ENCODE measurements around the gene CORO1A.
"Not testable (repeated sequence)": the region's sequence is repeated elsewhere in the genome, so short reads cannot be mapped to it uniquely, and the experiment has no call there.

Gene CORO1A

GRCh38 chr16:30166202-30166902 lies 17.1 kb upstream of the CORO1A start:
- DNase-seq (ENCODE audit: low read depth, low spot score), result peak; percentile 73

GRCh38 chr16:30168746-30169145 lies 14.7 kb upstream of the CORO1A start:
- H3K4me3 ChIP-seq (ENCODE audit: low read length); DNase-seq (ENCODE audit: low read depth, low spot score): not testable (repeated sequence)

More at GRCh38 chr16:30166202-30166902, 17.1 kb upstream of the CORO1A start:
- H3K4me3 ChIP-seq (ENCODE audit: low read length), result no peak overlapping the region

GRCh38 chr16:30169416-30169815 lies 14.0 kb upstream of the CORO1A start:
- H3K4me3 ChIP-seq (ENCODE audit: low read length); DNase-seq (ENCODE audit: low read depth, low spot score): not testable (repeated sequence)

- not testable (repeated sequence) for H3K4me3 ChIP-seq (ENCODE audit: low read length); DNase-seq (ENCODE audit: low read depth, low spot score)
Observed at GRCh38 chr16:30170145-30170544, 13.3 kb upstream of the CORO1A start.

- DNase-seq (ENCODE audit: low read depth, low spot score), result no peak
- H3K4me3 ChIP-seq (ENCODE audit: low read length), result no peak overlapping the region
Observed at GRCh38 chr16:30173054-30173453, 10.3 kb upstream of the CORO1A start.

- DNase-seq (ENCODE audit: low read depth, low spot score); H3K4me3 ChIP-seq (ENCODE audit: low read length): not testable (repeated sequence)
Observed at GRCh38 chr16:30176876-30177275, 6.5 kb upstream of the CORO1A start.

GRCh38 chr16:30179195-30179594 lies 4.2 kb upstream of the CORO1A start:
- no peak overlapping the region for H3K4me3 ChIP-seq (ENCODE audit: low read length)

GRCh38 chr16:30179931-30180330 lies 3.5 kb upstream of the CORO1A start:
- DNase-seq (ENCODE audit: low read depth, low spot score), result no peak
- no peak overlapping the region for H3K4me3 ChIP-seq (ENCODE audit: low read length)

More at GRCh38 chr16:30179195-30179594, 4.2 kb upstream of the CORO1A start:
- no peak for DNase-seq (ENCODE audit: low read depth, low spot score)

- no peak overlapping the region for H3K4me3 ChIP-seq (ENCODE audit: low read length)
- no peak for DNase-seq (ENCODE audit: low read depth, low spot score)
Observed at GRCh38 chr16:30180741-30181140, 2.7 kb upstream of the CORO1A start.

- peak overlapping the region; percentile 99 for H3K4me3 ChIP-seq (ENCODE audit: low read length)
- peak; percentile 63 for DNase-seq (ENCODE audit: low read depth, low spot score)
Observed at GRCh38 chr16:30184096-30184890, 891 bp downstream of the CORO1A start.

GRCh38 chr16:30184891-30185682 lies 1.7 kb downstream of the CORO1A start:
- peak overlapping the region; percentile 99 for H3K4me3 ChIP-seq (ENCODE audit: low read length)
- no peak for DNase-seq (ENCODE audit: low read depth, low spot score)

GRCh38 chr16:30185683-30186421 lies 2.5 kb downstream of the CORO1A start:
- peak; percentile 96 for DNase-seq (ENCODE audit: low read depth, low spot score)
- H3K4me3 ChIP-seq (ENCODE audit: low read length), result peak overlapping the region; percentile 99

- peak overlapping the region; percentile 99 for H3K4me3 ChIP-seq (ENCODE audit: low read length)
- DNase-seq (ENCODE audit: low read depth, low spot score), result no peak
Observed at GRCh38 chr16:30186444-30186781, 3.0 kb downstream of the CORO1A start.

- DNase-seq (ENCODE audit: low read depth, low spot score), result peak; percentile 66
- H3K4me3 ChIP-seq (ENCODE audit: low read length), result peak overlapping the region; percentile 99
Observed at GRCh38 chr16:30186782-30187555, 3.6 kb downstream of the CORO1A start.

- no peak for DNase-seq (ENCODE audit: low read depth, low spot score)
- peak overlapping the region; percentile 99 for H3K4me3 ChIP-seq (ENCODE audit: low read length)
Observed at GRCh38 chr16:30187556-30187865, 4.1 kb downstream of the CORO1A start.

- DNase-seq (ENCODE audit: low read depth, low spot score), result no peak
- no peak overlapping the region for H3K4me3 ChIP-seq (ENCODE audit: low read length)
Observed at GRCh38 chr16:30187971-30188561, 4.7 kb downstream of the CORO1A start.

GRCh38 chr16:30191158-30191557 lies 7.8 kb downstream of the CORO1A start:
- not testable (repeated sequence) for H3K4me3 ChIP-seq (ENCODE audit: low read length); DNase-seq (ENCODE audit: low read depth, low spot score)

- not testable (repeated sequence) for DNase-seq (ENCODE audit: low read depth, low spot score); H3K4me3 ChIP-seq (ENCODE audit: low read length)
Observed at GRCh38 chr16:30193098-30193497, 9.7 kb downstream of the CORO1A start.
